Ishikawa (cell line): ENCODE data around the gene KCNIP4.

Experiments
- CEBPB ChIP-seq: IDR thresholded peaks from 2 replicates; pipeline ENCODE4 v1.6.1; 2012
- CREB1 ChIP-seq: IDR thresholded peaks from 2 replicates; pipeline ENCODE4 v1.6.1; 2012; ENCODE audit warnings: low read depth
- EP300 ChIP-seq: IDR thresholded peaks from 2 replicates; pipeline ENCODE4 v1.6.1; 2012; ENCODE audit warnings: borderline replicate concordance
- FOXM1 ChIP-seq: IDR thresholded peaks from 2 replicates; pipeline ENCODE4 v1.6.1; 2012; ENCODE audit warnings: low read depth, borderline replicate concordance
- RAD21 ChIP-seq: IDR thresholded peaks from 2 replicates; pipeline ENCODE4 v1.6.1; 2012; ENCODE audit warnings: low read depth
- REST ChIP-seq: IDR thresholded peaks from 2 replicates; pipeline ENCODE4 v1.6.1; 2012; ENCODE audit warnings: low read depth, mild to moderate bottlenecking
- TEAD4 ChIP-seq: IDR thresholded peaks from 2 replicates; pipeline ENCODE4 v1.6.1; 2012
- USF1 ChIP-seq: IDR thresholded peaks from 2 replicates; pipeline ENCODE4 v1.6.1; 2012
- YY1 ChIP-seq: IDR thresholded peaks from 2 replicates; pipeline ENCODE4 v1.6.1; 2012; ENCODE audit warnings: low read depth
- TF ChIP-seq, protein P1 (sequence below): IDR thresholded peaks from 2 replicates; pipeline ENCODE4 v1.6.1; 2012

DNA sequence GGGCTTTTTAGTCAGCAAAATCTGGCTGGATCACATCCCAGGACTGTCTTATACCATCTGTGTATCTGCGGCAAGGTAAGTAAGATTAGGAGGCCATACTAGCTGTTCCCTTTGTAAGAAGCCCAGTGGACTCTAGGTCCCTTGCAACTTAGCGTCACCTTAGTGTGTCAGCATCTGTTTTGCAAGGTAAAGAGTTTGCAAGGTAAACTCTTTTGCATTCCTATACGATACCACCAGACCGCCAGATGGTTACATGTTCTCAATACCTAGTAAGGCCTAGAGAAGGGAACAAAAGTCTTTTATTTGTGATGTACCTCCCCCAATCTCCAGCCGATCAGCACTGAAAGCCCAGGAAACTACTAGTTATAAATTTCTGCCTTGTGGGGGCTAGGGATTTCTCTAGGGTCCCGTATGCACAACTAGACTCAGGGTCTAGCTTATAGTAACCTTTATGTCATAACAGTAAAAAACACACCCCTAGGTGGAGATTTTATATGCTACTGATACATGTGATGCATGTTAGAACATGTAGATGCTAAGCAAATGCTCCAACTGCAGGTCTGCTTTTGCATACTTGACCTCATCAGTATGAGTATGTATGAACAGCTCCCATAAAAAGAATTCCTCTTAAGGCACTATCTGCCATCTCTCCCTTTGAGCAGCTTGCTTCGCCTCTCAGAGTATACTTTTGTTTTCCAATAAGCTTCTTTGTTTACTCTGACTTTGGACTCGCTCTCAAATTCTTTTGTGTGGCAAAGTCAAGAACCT is 78.4 kb downstream of the KCNIP4 start:
- TF ChIP-seq FOXM1 = no peak
- no peak for TF ChIP-seq CEBPB
- TF ChIP-seq YY1 = no peak
- TF ChIP-seq, protein P1, sequence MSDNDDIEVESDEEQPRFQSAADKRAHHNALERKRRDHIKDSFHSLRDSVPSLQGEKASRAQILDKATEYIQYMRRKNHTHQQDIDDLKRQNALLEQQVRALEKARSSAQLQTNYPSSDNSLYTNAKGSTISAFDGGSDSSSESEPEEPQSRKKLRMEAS = no peak
- TF ChIP-seq EP300 = no peak
- TF ChIP-seq REST = no peak
- no peak for TF ChIP-seq USF1
- no peak for TF ChIP-seq CREB1
- no peak for TF ChIP-seq RAD21
- no peak for TF ChIP-seq TEAD4
